ENCODE measurements around the gene LRRC27.

DNA sequence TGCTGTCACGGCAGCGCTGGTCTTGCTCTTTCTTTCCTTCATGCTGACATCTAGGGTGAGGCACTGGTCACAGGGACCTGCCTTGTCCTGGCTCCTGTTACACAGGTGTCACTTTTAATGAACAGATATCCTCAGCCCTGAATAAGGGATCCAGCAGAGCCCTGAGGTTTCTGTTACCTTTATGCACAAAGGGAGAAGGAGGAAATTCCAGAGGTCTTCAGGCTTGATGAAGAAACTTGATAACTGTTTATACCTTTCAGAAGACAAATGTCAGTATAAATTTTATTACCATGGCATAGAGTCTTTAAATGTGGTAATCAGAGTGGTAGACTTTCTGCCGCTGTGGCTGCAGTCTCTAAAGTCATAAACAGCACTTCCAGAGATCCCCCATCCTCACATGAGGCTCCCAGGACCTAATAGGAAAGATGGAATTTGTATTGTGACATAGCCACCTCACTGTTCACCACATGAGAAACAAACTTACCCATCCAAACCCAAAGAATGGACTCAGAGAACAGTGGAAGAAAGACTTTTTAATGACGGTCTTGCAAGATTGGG, 2.7 kb downstream of the LRRC27 start:
- TF ChIP-seq, protein P1, sequence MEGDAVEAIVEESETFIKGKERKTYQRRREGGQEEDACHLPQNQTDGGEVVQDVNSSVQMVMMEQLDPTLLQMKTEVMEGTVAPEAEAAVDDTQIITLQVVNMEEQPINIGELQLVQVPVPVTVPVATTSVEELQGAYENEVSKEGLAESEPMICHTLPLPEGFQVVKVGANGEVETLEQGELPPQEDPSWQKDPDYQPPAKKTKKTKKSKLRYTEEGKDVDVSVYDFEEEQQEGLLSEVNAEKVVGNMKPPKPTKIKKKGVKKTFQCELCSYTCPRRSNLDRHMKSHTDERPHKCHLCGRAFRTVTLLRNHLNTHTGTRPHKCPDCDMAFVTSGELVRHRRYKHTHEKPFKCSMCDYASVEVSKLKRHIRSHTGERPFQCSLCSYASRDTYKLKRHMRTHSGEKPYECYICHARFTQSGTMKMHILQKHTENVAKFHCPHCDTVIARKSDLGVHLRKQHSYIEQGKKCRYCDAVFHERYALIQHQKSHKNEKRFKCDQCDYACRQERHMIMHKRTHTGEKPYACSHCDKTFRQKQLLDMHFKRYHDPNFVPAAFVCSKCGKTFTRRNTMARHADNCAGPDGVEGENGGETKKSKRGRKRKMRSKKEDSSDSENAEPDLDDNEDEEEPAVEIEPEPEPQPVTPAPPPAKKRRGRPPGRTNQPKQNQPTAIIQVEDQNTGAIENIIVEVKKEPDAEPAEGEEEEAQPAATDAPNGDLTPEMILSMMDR (IDR thresholded peaks at IDR 0.05): no peak
- TF ChIP-seq EP300 (IDR thresholded peaks at IDR 0.05): no peak
- TF ChIP-seq POLR2AphosphoS5 (IDR thresholded peaks at IDR 0.05): no peak
- no peak for TF ChIP-seq POLR2A (IDR thresholded peaks at IDR 0.05)
